H1 (cell line): ENCODE data around the gene ASS1. TPM values are rescaled to one million over a fixed set of nuclear protein-coding genes. Genes with fewer than 3 reads are reported as not detected.

Experiments
- CTCF ChIP-seq, 3 experiments: IDR thresholded peaks; 1 replicate in 2 of 3; 2 replicates in 1 of 3; pipeline versions ENCODE4 v1.5.1 to v1.6.1; 2011; ENCODE audit warnings: low read length in 3 of 3, mild to moderate bottlenecking in 3 of 3, inconsistent platforms in 2 of 3, low read depth in 1 of 3, moderate library complexity in 1 of 3; ENCODE audit not compliant: insufficient read depth in 1 of 3; ENCODE audit errors: control extremely low read depth in 1 of 3
- NRF1 ChIP-seq: IDR thresholded peaks from 2 replicates; pipeline ENCODE4 v1.6.1; 2011; ENCODE audit warnings: mild to moderate bottlenecking, low read depth, low read length, improper control_type of control experiment
- TBP ChIP-seq: IDR thresholded peaks from 2 replicates; pipeline ENCODE4 v1.6.1; 2011; ENCODE audit warnings: low read depth, low read length, improper control_type of control experiment
- ZNF274 ChIP-seq: IDR thresholded peaks from 2 replicates; pipeline ENCODE4 v1.7.0; 2012; ENCODE audit warnings: low read length, borderline replicate concordance; ENCODE audit errors: extremely low read depth
- polyA plus RNA-seq, 7 experiments: library from polyadenylated mRNA; depleted of rRNA in 3 of 7; stranded (reverse) in 5 of 7; unstranded in 2 of 7; fragments of >200 nt in 5 of 7; fragments of 200-250 nt in 2 of 7; gene quantifications; 1 replicate in 5 of 7; 2 replicates in 1 of 7; 4 replicates in 1 of 7; pipeline versions ENCODE4 v1.2.1 to v1.2.3, GENCODE V29; 2011 to 2013; ENCODE audit warnings: missing spikeins in 2 of 7, mixed read lengths in 2 of 7
- total RNA-seq: library from RNA; stranded (reverse); fragmentation: NEBNext Ultra II Directional; extraction: Animal tissue kit (Norgen Biotek cat#: 25700); gene quantifications from 2 replicates; pipeline ENCODE4 v1.2.1, GENCODE V29; 2021
- TF ChIP-seq, protein P1 (sequence below): IDR thresholded peaks from 2 replicates; pipeline ENCODE4 v1.6.1; 2012; ENCODE audit warnings: inconsistent platforms

ASS1 gene
- total and polyA plus RNA-seq, 2 of the 8 experiments (the other 6 are each of a cell fraction or from before 2014, with no cell fraction given) = 108 to 296 TPM

- TF ChIP-seq CTCF (IDR thresholded peaks at IDR 0.05; ENCODE audit: control extremely low read depth in 1 of 3, insufficient read depth in 1 of 3, low read depth in 1 of 3, low read length in 3 of 3) (no peak), ZNF274 (no peak), TBP (no peak), NRF1 (no peak)
- TF ChIP-seq, protein P1, sequence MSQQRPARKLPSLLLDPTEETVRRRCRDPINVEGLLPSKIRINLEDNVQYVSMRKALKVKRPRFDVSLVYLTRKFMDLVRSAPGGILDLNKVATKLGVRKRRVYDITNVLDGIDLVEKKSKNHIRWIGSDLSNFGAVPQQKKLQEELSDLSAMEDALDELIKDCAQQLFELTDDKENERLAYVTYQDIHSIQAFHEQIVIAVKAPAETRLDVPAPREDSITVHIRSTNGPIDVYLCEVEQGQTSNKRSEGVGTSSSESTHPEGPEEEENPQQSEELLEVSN = no peak
Observed at GRCh38 chr9:130443840-130444492, 795 bp upstream of the ASS1 start (continued).
